Epithelial cell of proximal tubule (primary cell): ENCODE data around the gene CRYM. TPM values are rescaled to one million over a fixed set of nuclear protein-coding genes. Genes with fewer than 3 reads are reported as not detected.
A peak's percentile ranks its signal among the peaks of the same experiment; 100 is the strongest.
"Not testable (repeated sequence)": the region's sequence is repeated elsewhere in the genome, so short reads cannot be mapped to it uniquely, and the experiment has no call there.

Experiments used
- DNase-seq: peaks from one replicate; pipeline ENCODE4 v3.0.0-alpha.2; 2011; ENCODE audit warnings: low read depth
- H3K4me3 ChIP-seq: 2 replicates; pipeline ENCODE4 v1.5.1; 2011; ENCODE audit warnings: low read depth, mild to moderate bottlenecking, low read length
- CTCF ChIP-seq: conservative IDR thresholded peaks from 2 replicates; pipeline ENCODE4 v1.5.1; 2012; ENCODE audit warnings: low read depth, mild to moderate bottlenecking, low read length
- total RNA-seq: library from RNA; depleted of rRNA; stranded (reverse); fragments of >200 nt; gene quantifications from 2 replicates; pipeline ENCODE4 v1.2.3, GENCODE V29; 2015

The CRYM gene
- 0.14 and 17.0 TPM in 2 replicates for total RNA-seq

- peak; percentile 81 for TF ChIP-seq CTCF
- DNase-seq = no peak
- H3K4me3 ChIP-seq = peak within 1 kb of the TSS; percentile 93
Measured at GRCh38 chr16:21277927-21278706, at the start of gene CRYM. Gene CRYM, minus strand, starts transcription at chr16:21278290. Its CDS starts 39 bp downstream, at chr16:21278251.

GRCh38 chr16:21327046-21327445, 49.0 kb upstream of the CRYM start:
- TF ChIP-seq CTCF = no peak
- no peak overlapping the region for H3K4me3 ChIP-seq
- DNase-seq = no peak

GRCh38 chr16:21326459-21326858, 48.4 kb upstream of the CRYM start:
- no peak for TF ChIP-seq CTCF
- no peak overlapping the region for H3K4me3 ChIP-seq
- peak; percentile 6 for DNase-seq

- no peak for TF ChIP-seq CTCF
- H3K4me3 ChIP-seq = no peak overlapping the region
- DNase-seq = no peak
Measured at GRCh38 chr16:21324267-21324666, 46.2 kb upstream of the CRYM start.

- H3K4me3 ChIP-seq, DNase-seq: not testable (repeated sequence)
Measured at GRCh38 chr16:21322251-21322650, 44.2 kb upstream of the CRYM start.

GRCh38 chr16:21321736-21322135, 43.6 kb upstream of the CRYM start:
- DNase-seq = no peak
- H3K4me3 ChIP-seq = no peak overlapping the region
- no peak for TF ChIP-seq CTCF

GRCh38 chr16:21314339-21314738, 36.2 kb upstream of the CRYM start:
- no peak overlapping the region for H3K4me3 ChIP-seq
- TF ChIP-seq CTCF = no peak
- DNase-seq = no peak

- DNase-seq, H3K4me3 ChIP-seq: not testable (repeated sequence)
Measured at GRCh38 chr16:21312863-21313372, 34.8 kb upstream of the CRYM start.

GRCh38 chr16:21312046-21312445, 34.0 kb upstream of the CRYM start:
- H3K4me3 ChIP-seq, DNase-seq: not testable (repeated sequence)

- DNase-seq, H3K4me3 ChIP-seq: not testable (repeated sequence)
Measured at GRCh38 chr16:21306712-21307111, 28.6 kb upstream of the CRYM start.
